Measurements from ENCODE around the gene EGFLAM.

- TF ChIP-seq POLR2A (IDR thresholded peaks at IDR 0.05; ENCODE audit: low read depth, low read length) (no peak), RCOR1 (IDR thresholded peaks at IDR 0.05; ENCODE audit: insufficient replicate concordance, low read length) (no peak), CTCF (conservative IDR thresholded peaks at IDR 0.05; ENCODE audit: low read depth, low read length) (no peak), MXI1 (IDR thresholded peaks at IDR 0.05; ENCODE audit: borderline replicate concordance, low read depth, low read length) (no peak), USF2 (IDR thresholded peaks at IDR 0.05; ENCODE audit: low read depth, low read length) (no peak), SMC3 (IDR thresholded peaks at IDR 0.05; ENCODE audit: low read depth, low read length) (no peak), CEBPB (IDR thresholded peaks at IDR 0.05; ENCODE audit: low read depth, low read length) (no peak), RFX5 (IDR thresholded peaks at IDR 0.05; ENCODE audit: low read depth, low read length) (no peak), BHLHE40 (IDR thresholded peaks at IDR 0.05; ENCODE audit: low read depth, low read length) (no peak), MAZ (IDR thresholded peaks at IDR 0.05; ENCODE audit: borderline replicate concordance, low read depth, low read length) (no peak), FOS (IDR thresholded peaks at IDR 0.05; ENCODE audit: low read depth, low read length) (no peak), CHD1 (IDR thresholded peaks at IDR 0.05; ENCODE audit: low read depth, low read length) (no peak), NFE2L2 (IDR thresholded peaks at IDR 0.05; ENCODE audit: low read depth, low read length) (no peak)
Measured at GRCh38 chr5:38400365-38400764, 142.0 kb downstream of the EGFLAM start.

Measured in IMR-90 (cell line).